ENCODE measurements around the gene CCL22. TPM values are rescaled to one million over a fixed set of nuclear protein-coding genes. Genes with fewer than 3 reads are reported as not detected.

Gene CCL22
- total RNA-seq, 1 donor from 2014 or later: 0.13 TPM

GRCh38 chr16:57409870-57410587 lies 51.4 kb downstream of the CCL22 start:
- DNase-seq (ENCODE audit: low spot score) (no peak), ATAC-seq (no peak)
- intact Hi-C loops (cut with DNase I): no loop called here

- intact Hi-C loops (cut with DNase I): no loop called here
- ATAC-seq (no peak), DNase-seq (ENCODE audit: low spot score) (no peak)
Measured at GRCh38 chr16:57411362-57411976, 52.9 kb downstream of the CCL22 start.

- intact Hi-C loops (cut with DNase I): no loop called here
- DNase-seq (ENCODE audit: low spot score) (no peak), ATAC-seq (no peak)
Measured at GRCh38 chr16:57412584-57412983, 54.0 kb downstream of the CCL22 start.

- no peak for DNase-seq (ENCODE audit: low spot score)
- intact Hi-C loops (cut with DNase I): no loop called here
- ATAC-seq: no peak
Measured at GRCh38 chr16:57413301-57413730, 54.7 kb downstream of the CCL22 start.

DNA sequence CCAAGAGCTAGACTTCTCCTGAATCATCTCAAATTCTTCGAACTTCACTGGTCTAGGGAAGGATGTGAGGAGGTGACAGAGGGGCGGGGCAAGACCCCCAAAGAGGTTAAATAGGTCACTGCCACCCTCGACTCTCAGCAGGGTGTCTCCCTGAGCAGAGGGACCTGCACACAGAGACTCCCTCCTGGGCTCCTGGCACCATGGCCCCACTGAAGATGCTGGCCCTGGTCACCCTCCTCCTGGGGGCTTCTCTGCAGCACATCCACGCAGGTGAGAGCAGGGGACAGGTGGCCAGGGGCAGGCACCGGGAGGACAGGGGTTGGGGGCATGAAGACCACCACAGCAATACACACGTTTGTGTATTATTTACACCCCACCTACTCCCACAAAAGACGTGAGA lies 55.1 kb downstream of the CCL22 start:
- no peak for DNase-seq (ENCODE audit: low spot score)
- intact Hi-C loops (cut with DNase I): no loop called here
- no peak for ATAC-seq

Other genes with a start within 250 kb of the CCL22 start
- 80.5 TPM for gene PSME3IP1, start 172.7 kb upstream of the CCL22 start, total RNA-seq
- gene RSPRY1, start 172.5 kb upstream of the CCL22 start, total RNA-seq: 26.3 TPM
- gene ARL2BP, start 113.5 kb upstream of the CCL22 start, total RNA-seq: 38.5 TPM
- gene PLLP, start 74.1 kb upstream of the CCL22 start, total RNA-seq: 121 TPM
- gene CX3CL1, start 13.7 kb downstream of the CCL22 start, total RNA-seq: 21.3 TPM
- gene CCL17, start 46.0 kb downstream of the CCL22 start, total RNA-seq: not detected
- gene CIAPIN1, start 88.6 kb downstream of the CCL22 start, total RNA-seq: 28.1 TPM
- 31.2 TPM for gene COQ9, start 88.7 kb downstream of the CCL22 start, total RNA-seq
- 42.6 TPM for gene POLR2C, start 103.9 kb downstream of the CCL22 start, total RNA-seq
- 22.6 TPM for gene DOK4, start 127.7 kb downstream of the CCL22 start, total RNA-seq
- 14.3 TPM for gene CCDC102A, start 177.8 kb downstream of the CCL22 start, total RNA-seq
- 1.2 TPM for gene ADGRG5, start 183.9 kb downstream of the CCL22 start, total RNA-seq